Choroid plexus epithelial cell (primary cell): ENCODE measurements around the gene SLC29A3.

Source experiments
- DNase-seq: peaks from one replicate; pipeline ENCODE4 v3.0.0-alpha.2; 2010; ENCODE audit warnings: low read depth
- H3K4me3 ChIP-seq: 2 replicates; pipeline ENCODE4 v1.5.1; 2011; ENCODE audit warnings: low read depth, mild to moderate bottlenecking, control low read depth, low read length, moderate library complexity
- TF ChIP-seq, protein P1 (sequence below): conservative IDR thresholded peaks from 2 replicates; pipeline ENCODE4 v1.5.1; 2011; ENCODE audit warnings: low read depth, mild to moderate bottlenecking, control low read depth, inconsistent platforms, low read length, moderate library complexity

SLC29A3 gene

DNA sequence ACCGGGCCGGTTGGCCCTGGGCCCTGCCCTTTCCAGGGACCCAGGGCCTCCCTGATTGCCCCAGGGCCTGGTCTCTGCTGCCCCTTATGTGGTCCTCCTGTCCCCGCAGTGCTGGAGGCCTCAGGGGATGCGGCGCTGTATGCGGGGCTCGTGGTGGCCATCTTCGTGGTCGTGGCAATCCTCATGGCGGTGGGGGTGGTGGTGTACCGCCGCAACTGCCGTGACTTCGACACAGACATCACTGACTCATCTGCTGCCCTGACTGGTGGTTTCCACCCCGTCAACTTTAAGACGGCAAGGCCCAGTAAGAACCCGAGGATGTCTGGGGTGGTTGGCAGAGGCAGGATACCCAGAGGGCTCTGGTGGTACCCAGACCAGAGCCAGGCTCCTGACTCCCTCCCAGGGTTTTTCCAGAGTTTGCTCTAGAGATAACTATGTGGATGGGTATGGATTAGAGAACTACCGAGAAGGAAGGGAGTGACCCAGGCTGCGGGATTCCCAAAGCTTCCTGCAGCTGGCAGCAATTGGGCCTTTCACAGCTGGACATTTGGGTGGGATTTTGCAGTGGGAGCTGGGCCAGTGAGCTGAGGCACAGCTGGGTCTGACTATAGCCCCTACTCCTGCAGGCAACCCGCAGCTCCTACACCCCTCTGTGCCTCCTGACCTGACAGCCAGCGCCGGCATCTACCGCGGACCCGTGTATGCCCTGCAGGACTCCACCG, 28.1 kb upstream of the SLC29A3 start:
- TF ChIP-seq, protein P1, sequence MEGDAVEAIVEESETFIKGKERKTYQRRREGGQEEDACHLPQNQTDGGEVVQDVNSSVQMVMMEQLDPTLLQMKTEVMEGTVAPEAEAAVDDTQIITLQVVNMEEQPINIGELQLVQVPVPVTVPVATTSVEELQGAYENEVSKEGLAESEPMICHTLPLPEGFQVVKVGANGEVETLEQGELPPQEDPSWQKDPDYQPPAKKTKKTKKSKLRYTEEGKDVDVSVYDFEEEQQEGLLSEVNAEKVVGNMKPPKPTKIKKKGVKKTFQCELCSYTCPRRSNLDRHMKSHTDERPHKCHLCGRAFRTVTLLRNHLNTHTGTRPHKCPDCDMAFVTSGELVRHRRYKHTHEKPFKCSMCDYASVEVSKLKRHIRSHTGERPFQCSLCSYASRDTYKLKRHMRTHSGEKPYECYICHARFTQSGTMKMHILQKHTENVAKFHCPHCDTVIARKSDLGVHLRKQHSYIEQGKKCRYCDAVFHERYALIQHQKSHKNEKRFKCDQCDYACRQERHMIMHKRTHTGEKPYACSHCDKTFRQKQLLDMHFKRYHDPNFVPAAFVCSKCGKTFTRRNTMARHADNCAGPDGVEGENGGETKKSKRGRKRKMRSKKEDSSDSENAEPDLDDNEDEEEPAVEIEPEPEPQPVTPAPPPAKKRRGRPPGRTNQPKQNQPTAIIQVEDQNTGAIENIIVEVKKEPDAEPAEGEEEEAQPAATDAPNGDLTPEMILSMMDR = no peak
- DNase-seq = no peak
- H3K4me3 ChIP-seq = no peak overlapping the region

DNA sequence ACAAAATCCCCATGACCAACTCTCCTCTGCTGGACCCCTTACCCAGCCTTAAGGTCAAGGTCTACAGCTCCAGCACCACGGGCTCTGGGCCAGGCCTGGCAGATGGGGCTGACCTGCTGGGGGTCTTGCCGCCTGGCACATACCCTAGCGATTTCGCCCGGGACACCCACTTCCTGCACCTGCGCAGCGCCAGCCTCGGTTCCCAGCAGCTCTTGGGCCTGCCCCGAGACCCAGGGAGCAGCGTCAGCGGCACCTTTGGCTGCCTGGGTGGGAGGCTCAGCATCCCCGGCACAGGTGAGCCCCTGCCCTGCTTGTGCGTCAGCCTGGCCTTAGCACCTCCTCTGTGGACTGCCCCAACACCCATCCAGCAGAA, 27.5 kb upstream of the SLC29A3 start:
- no peak for DNase-seq
- TF ChIP-seq, protein P1 = no peak
- H3K4me3 ChIP-seq = no peak overlapping the region

DNA sequence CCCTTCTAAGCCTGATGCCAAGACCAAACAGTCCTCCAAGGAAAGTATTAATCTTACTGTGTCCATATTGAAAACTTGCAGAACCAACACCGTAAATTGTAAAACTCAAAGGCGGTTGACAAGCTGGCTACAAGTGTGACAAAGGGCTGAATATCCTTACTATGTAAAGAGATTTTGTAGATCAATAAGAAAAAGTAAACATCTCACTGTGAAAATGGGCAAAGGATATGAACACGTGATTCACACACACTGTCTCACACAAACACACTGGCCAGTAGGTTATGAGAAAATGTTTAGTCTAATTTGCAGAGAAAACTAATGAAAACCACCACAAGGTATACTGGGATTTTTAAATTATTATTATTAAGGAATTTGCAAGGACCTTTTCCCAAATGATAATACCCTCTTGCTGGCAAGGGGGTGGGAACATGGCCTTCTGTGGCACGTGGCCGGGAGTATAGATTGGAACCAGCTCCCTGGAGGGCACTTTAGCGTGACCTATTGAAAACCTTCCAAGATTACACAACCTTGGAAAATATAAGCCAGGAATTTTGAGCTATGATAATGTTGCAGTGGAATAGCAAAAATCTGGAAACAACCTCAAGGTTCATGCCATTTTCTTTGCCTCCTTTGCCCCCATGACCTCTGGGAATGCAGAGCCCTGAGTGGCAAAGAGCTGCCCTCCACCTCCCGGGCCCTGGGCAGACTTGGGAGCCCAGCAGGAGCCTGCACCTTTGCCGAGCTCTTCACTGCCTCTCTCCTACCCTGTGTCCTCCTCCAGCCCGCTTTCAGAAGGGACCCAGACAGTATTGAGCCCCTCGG, 26.2 kb upstream of the SLC29A3 start:
- DNase-seq = no peak
- TF ChIP-seq, protein P1 = no peak
- no peak overlapping the region for H3K4me3 ChIP-seq

DNA sequence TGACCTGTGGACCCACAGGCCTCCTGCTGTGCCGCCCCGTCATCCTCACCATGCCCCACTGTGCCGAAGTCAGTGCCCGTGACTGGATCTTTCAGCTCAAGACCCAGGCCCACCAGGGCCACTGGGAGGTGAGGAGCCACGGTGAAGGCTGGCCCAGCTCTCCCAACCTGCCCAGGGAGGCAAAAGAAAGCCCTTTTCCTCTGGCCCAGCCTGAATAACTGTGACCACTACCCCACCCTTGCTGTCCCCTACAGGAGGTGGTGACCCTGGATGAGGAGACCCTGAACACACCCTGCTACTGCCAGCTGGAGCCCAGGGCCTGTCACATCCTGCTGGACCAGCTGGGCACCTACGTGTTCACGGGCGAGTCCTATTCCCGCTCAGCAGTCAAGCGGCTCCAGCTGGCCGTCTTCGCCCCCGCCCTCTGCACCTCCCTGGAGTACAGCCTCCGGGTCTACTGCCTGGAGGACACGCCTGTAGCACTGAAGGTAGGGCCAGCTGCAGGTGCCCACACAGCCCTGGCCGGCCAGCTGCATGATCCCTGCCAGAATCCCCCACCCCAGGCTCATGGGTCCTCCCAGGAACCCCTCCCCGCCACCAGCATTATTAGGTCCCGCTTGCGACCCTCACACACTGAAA, 25.5 kb upstream of the SLC29A3 start:
- TF ChIP-seq, protein P1 = no peak
- no peak overlapping the region for H3K4me3 ChIP-seq
- DNase-seq = no peak

DNA sequence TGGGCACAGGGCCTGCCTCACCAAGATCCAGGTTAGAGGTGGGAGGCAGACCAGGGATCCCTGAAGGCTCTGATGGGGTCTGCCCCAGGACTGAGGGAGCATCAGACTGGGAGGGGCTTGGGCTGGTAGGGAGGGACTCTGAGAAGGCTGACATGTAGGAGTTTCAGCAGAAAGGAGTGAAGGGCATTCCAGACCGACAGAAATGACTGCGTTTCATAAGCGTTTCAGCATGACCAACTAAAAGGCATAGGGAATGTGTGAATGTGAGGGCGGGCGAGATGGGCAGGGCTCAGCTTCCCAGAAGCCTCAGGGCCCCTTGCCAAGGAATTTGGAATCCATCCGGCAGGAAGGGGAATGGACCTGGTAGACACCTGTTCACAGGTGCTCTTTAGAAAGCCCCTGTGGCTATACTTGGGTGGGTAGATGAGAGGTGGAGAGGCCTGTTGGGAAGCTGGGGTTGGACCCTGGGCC, 24.9 kb upstream of the SLC29A3 start:
- no peak for DNase-seq
- TF ChIP-seq, protein P1 = no peak
- no peak overlapping the region for H3K4me3 ChIP-seq

DNA sequence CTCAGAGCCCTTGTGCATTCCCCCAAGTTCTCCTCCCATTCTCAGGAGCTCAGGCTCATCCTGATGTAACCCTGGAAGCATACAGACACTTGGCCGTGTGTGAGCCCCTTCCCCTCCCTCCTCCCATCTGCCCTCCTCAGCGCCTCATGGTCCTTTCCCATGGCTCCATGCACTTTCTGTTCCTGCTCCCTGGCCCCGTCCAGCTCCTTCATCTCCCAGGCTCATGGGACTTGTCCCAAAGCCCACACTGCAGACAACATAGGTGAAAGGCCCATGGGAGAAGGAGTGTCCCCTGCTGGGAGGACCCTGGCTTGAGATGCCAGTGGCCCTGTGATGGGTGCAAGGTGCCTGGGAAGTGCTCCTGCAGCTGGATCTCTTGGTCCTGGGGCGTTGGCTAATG, 24.2 kb upstream of the SLC29A3 start:
- TF ChIP-seq, protein P1 = no peak
- DNase-seq = no peak
- H3K4me3 ChIP-seq = no peak overlapping the region
